ENCODE measurements around the gene SIM1. TPM values are rescaled to one million over a fixed set of nuclear protein-coding genes. Genes with fewer than 3 reads are reported as not detected.

The SIM1 gene
- polyA plus RNA-seq, 4 donors, result 0.31 to 25.4 (median 24.3) TPM

DNA sequence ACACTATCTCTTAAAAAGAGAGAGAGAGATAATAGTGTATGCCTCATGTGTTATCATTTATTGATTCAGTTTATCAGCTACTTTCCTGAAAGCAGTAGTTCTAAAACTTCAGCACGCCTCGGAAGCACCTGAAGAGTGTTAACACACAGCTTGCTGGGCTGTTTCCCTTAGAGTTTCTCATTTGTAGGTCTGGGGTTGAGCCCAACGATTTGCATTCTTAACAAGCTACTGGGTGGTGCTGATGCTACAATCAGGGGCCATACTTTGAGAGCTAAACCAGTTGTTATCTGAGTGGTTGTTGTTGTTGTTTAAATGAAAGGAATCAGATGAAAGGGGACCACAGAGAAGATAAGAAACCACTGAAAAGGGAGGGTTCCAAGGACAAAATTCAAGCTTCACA lies 32.6 kb downstream of the SIM1 start:
- no peak for DNase-seq (ENCODE audit: low read depth in 4 of 4, low spot score in 3 of 4)

DNA sequence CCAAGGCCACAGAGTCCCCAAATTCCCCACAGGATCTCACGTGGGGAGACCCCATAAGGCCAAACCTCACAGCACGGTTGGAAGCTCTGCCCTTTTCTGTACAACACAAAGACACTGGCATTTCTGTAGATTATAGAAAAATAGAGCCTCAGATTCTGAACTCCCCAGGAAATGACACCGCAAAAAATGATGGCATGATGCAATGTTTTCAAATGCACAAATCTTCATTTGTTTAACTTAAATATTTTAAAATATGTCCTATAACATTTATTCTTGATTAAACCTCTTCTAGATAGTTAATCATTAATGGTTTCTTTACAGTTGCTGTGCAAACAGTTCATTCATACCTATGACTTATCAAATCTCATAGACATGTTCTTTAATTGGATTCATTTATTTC lies 33.8 kb downstream of the SIM1 start:
- no peak for DNase-seq (ENCODE audit: low read depth in 4 of 4, low spot score in 3 of 4)

DNA sequence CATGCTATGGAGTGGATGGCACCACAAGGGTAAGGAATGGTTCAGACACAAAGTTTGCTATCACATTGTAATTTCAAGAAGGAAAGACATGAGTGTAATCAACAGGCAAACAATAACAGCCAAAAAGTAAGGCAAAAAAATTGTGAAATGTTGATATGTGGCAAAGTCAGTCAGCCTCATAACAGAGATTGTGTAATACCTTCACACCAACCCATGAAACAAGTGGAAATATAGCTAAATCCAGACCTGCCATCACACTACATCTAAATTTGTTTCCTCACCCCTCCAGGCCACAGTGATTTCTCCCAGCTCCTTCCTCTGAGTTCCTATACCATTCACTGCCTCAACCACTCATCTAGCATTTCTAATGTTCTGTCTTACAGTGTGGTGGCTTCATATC lies 37.3 kb downstream of the SIM1 start:
- no peak for DNase-seq (ENCODE audit: low read depth in 4 of 4, low spot score in 3 of 4)

DNA sequence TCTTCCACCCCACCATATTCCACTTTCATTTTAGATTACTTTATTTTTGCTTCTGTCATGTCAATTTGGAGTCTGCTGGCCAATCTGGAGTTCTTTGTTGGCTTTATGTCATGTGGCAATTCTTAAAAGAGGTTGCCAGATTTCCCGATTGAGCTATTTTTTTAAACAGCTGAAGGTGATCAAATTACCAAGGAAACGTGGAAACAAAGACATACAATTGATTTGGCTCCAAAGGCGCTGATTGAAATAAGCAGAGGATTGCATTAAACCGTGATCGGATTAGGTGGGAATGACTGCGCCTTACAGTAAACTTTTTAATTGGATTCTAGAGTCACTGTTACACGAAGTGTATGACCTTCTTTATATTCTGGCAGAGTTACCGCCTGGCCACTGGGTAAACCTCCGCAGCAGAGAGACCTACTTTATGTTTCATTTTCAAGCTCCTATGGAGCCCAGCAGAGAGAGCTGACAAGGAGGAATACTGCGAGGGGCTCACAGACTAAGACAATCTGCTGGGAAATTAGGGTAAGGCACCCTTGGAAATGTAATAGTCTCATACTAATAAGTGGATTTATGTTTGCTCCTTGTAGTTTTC lies 37.9 kb downstream of the SIM1 start:
- no peak for DNase-seq (ENCODE audit: low read depth in 4 of 4, low spot score in 3 of 4)

DNA sequence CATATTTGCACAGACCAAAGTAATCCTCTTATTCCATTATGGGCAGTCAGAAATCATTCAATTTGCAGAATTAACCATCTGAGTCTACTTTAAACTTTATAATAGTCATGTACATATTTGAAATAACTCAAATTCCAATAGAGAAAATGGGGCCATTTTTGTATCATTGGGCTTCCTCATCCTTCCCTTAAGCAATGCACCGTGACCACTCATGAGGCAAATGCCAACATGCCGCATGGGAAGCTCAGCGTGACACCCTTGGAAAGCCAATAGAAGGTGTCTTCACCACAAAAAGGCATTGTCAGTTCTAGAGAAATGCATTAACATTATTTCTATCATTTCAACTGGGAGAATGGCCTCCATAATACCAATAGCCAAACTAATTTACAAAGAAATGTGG lies 38.5 kb downstream of the SIM1 start:
- no peak for DNase-seq (ENCODE audit: low read depth in 4 of 4, low spot score in 3 of 4)

GRCh38 chr6:100420711-100421110 lies 44.0 kb downstream of the SIM1 start:
- no peak for DNase-seq (ENCODE audit: low read depth in 4 of 4, low spot score in 3 of 4)

- no peak for DNase-seq (ENCODE audit: low read depth in 4 of 4, low spot score in 3 of 4)
Observed at GRCh38 chr6:100417036-100417435, 47.7 kb downstream of the SIM1 start.

GRCh38 chr6:100415768-100416167 lies 49.0 kb downstream of the SIM1 start:
- no peak for DNase-seq (ENCODE audit: low read depth in 4 of 4, low spot score in 3 of 4)

DNA sequence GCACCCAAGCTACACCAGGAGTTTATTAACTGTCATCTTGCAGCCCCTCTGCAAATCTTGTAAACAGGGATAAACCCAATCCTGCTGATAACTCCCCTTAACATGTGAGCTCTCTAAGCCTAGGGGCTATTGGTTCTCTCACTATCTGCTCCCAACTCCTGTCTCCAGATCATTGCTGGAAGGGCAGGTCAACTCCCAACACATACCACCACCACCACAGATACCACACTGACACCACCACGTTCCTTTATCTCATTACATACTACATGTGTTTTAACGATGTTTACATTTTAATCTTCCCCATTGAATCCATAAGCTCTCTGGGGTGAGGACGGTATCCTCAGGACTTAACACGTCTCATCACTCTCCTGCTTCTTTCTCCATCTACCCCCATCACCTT lies 51.8 kb downstream of the SIM1 start:
- no peak for DNase-seq (ENCODE audit: low read depth in 4 of 4, low spot score in 3 of 4)

GRCh38 chr6:100404051-100404450 lies 60.7 kb downstream of the SIM1 start:
- no peak for DNase-seq (ENCODE audit: low read depth in 4 of 4, low spot score in 3 of 4)

DNA sequence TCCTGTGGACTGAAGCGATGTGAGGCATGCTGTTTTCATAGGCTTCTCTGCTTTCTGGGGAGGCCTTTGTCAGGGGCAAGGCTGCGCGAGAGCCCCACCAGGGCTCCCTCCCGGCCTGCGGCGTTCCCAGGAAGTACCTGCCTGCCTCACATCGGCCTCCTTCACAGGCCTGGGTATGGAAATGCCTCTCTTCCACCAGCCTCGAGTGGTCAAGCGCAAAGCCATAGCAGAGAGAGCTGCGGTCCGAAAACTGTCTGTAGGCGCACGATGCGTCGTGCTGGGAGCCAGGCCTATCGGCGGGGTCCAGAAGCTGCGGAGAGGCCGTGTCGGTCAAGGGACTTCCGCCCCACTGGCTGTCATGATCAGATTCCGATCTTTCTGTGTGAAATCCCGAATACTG lies 71.2 kb downstream of the SIM1 start:
- no peak for DNase-seq (ENCODE audit: low read depth in 4 of 4, low spot score in 3 of 4)

GRCh38 chr6:100392423-100392822 lies 72.3 kb downstream of the SIM1 start:
- DNase-seq (ENCODE audit: low read depth in 4 of 4, low spot score in 3 of 4), result no peak

GRCh38 chr6:100388868-100389519 lies 75.7 kb downstream of the SIM1 start:
- DNase-seq (ENCODE audit: low read depth in 4 of 4, low spot score in 3 of 4), result no peak

DNA sequence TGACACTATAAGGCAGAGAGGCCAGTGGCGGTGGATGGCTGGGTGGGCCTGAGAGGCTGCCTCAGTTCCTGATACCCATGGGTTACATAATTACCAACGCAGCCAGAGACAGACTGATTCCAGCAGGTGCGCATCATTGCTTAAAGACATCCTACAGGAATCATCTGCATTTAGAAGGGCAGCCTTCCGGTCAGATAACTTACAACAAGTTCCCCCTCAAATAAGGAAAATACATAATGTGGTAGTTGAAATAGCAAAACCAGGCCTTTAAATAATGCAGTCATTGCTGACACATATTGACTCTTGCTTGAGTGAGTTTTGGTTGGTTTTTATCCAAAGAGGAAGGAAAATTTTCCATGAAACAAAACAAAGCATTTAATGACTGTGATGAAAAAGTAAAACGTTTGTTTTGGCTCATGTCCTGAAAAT lies 81.9 kb downstream of the SIM1 start:
- DNase-seq (ENCODE audit: low read depth in 4 of 4, low spot score in 3 of 4), result no peak

- no peak for DNase-seq (ENCODE audit: low read depth in 4 of 4, low spot score in 3 of 4)
Observed at GRCh38 chr6:100382031-100382430, 82.7 kb downstream of the SIM1 start.

DNA sequence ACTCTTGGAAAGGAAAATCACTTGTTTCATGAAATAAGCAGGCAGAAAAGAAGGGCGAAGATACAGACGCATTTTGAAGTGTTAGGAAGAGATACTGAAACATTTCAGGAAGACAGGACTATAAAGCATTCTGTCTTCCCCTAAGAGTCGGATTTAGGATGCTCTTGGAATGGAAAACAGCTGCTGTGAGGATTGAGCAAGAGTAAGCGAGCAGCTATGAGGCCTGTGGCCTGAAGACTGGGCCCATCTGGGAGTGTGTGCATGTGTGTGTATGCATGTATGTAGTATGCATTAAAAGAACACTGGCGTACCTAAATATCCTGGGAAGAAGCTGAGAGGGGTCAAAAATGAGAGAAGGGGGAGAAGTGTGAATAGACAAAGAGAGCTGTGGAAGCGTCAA lies 83.6 kb downstream of the SIM1 start:
- DNase-seq (ENCODE audit: low read depth in 4 of 4, low spot score in 3 of 4), result no peak

GRCh38 chr6:100379386-100379785 lies 85.3 kb downstream of the SIM1 start:
- DNase-seq (ENCODE audit: low read depth in 4 of 4, low spot score in 3 of 4), result no peak

DNA sequence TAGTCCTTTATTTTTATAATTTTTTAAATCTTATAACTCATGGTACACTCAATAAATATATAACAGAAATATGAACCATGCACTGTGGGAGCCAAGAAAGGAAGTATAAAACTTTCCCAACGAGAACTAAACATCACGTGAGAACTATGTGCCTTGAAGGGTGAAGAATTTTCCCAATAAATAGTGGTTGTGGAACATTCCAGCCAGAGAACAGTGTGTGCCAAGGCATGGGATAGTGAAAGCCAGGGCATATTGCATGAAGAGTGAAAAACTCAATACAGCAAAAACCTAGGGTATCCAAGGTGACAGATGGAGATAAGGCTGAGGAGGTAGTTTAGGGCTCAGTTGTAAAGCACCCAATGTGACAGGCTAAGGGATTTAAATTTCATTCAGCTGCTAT lies 86.1 kb downstream of the SIM1 start:
- DNase-seq (ENCODE audit: low read depth in 4 of 4, low spot score in 3 of 4), result no peak

DNA sequence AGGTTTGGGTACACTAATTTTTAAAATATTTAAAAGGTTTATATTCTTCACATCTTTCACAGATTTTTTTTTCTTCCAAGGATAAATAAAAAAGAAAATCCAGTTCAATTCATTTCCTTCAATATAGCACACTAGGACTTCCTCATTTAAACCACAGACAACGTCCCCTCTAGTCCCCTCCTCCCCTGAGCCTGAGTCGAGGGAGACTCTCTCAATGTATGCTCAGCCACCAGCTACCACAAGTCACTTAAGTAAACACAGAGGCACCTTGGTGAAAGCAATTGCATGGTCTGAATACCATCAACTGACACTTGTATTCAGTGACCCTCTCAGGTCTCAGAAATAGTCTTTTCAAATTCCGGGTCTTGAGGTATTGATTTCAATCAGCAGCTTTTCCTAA lies 88.6 kb downstream of the SIM1 start:
- no peak for DNase-seq (ENCODE audit: low read depth in 4 of 4, low spot score in 3 of 4)

- no peak for DNase-seq (ENCODE audit: low read depth in 4 of 4, low spot score in 3 of 4)
Observed at GRCh38 chr6:100372326-100373091, 92.2 kb downstream of the SIM1 start.

- no peak for DNase-seq (ENCODE audit: low read depth in 4 of 4, low spot score in 3 of 4)
Observed at GRCh38 chr6:100371591-100371990, 93.1 kb downstream of the SIM1 start.

DNA sequence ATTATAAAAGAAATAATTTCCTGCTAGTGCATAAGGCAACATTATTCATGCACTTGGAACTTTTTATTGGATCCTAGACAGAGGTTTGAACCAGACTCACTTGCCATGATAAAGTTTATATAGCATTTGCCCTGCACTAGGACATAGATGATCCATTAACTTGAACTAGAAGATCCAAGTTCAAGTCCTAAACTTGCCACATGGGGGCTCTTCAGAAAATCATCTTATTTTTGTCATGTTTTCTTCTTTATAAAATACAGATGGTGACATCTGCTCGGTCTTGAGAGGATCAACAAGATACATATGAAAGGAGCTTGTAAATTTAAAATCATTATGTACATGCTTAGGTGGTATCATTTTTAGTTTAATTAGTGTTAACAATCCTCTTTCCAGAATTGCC lies 94.5 kb downstream of the SIM1 start:
- no peak for DNase-seq (ENCODE audit: low read depth in 4 of 4, low spot score in 3 of 4)

All from left renal pelvis (tissue), 4 donors.